K562 treated with DMSO at 1 percent for 24 hours (cell line): ENCODE data around the gene AKAP8. TPM values are rescaled to one million over a fixed set of nuclear protein-coding genes. Genes with fewer than 3 reads are reported as not detected.

Experiments
- total RNA-seq: library from RNA; unstranded; fragments of 300-600 nt; gene quantifications from 2 replicates; pipeline ENCODE4 v1.2.3, GENCODE V29; 2022; ENCODE audit warnings: low read depth; ENCODE audit not compliant: insufficient read depth

AKAP8 gene
- 20.3 and 23.1 TPM in 2 replicates for total RNA-seq

DNA sequence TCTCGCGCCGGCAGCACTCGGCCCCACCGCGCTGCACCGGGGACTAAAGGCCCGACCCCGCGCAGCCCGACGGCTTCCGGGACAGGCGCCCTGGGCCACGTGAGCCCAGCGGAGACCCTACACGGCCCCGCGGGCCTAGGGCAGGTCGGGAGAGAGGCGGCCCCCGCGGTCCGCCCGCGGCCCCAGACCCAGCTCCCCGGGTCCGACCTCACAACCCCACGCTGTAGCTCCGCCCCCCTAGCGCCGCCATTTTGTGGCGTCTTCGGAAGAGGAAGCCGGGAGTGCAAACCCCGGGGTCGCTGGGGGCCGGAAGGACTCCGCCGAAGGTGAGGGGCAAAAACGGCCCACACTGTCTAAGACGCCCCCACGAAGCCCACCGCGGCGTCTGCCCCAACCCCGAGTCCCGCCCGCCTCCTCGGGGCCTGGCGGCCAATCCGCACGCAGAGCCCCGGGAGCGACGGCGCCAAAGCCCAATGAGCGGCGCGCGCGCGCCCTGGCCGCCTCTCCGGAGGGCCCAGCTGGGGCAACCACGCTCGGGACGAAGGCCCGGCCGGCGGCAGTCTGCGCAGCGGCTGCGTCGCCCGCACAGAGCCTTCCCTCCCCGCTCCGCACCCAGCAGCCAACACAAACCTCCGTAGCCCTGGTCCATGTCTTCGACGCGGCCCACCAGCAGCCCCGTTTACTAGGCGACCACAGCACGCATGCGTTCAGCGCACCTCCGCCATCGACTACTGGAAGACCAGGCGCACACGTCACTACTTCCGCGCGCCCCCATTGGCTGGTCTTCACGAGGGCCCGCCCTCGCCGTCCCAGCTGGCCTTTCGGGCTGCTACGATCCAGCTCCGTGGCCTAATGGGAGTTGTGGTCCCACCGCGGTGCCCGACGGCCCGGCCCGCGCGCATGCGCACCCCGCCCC, at the start of gene AKAP8:
Gene AKAP8 (minus strand): TSS at position 705 of the 916 bp plus-strand sequence. CDS start 56 bp downstream, at position 649.

GRCh38 chr19:15418579-15419412, 39.2 kb upstream of the AKAP8 start, which contains the start of gene AKAP8L:
Gene AKAP8L, minus strand, starts transcription at chr19:15418988. Its CDS starts 65 bp downstream, at chr19:15418923.

GRCh38 chr19:15332311-15332996, 47.1 kb downstream of the AKAP8 start, which contains the start of gene BRD4:
Gene BRD4, minus strand, starts transcription at chr19:15332539. Its CDS starts 59,440 bp downstream, at chr19:15273099.

Other genes starting within 250 kb of the AKAP8 start
- 0.13 and 0.71 TPM in 2 replicates for gene NOTCH3, start 178.8 kb downstream of the AKAP8 start, total RNA-seq
- 0.37 TPM in 1 of 2 replicates, not detected in the other for gene EPHX3, start 147.3 kb downstream of the AKAP8 start, total RNA-seq
- gene BRD4, start 47.2 kb downstream of the AKAP8 start, total RNA-seq, result 55.1 and 58.9 TPM in 2 replicates
- gene AKAP8L, start 39.2 kb upstream of the AKAP8 start, total RNA-seq, result 111 and 113 TPM in 2 replicates
- gene WIZ, start 70.2 kb upstream of the AKAP8 start, total RNA-seq, result 20.2 and 21.1 TPM in 2 replicates
- 0.17 TPM in 1 of 2 replicates, not detected in the other for gene RASAL3, start 84.8 kb upstream of the AKAP8 start, total RNA-seq
- gene PGLYRP2, start 99.7 kb upstream of the AKAP8 start, total RNA-seq, result not detected in 2 replicates
- not detected in 2 replicates for gene CYP4F22, start 128.7 kb upstream of the AKAP8 start, total RNA-seq
- gene CYP4F8, start 235.4 kb upstream of the AKAP8 start, total RNA-seq, result not detected in 2 replicates